CD4-positive, alpha-beta memory T cell (primary cell): ENCODE measurements around the gene DZIP1. TPM values are rescaled to one million over a fixed set of nuclear protein-coding genes. Genes with fewer than 3 reads are reported as not detected.

ENCODE experiments used
- CTCF ChIA-PET: fragments of 350-600 bp; sonication (Branson Sonifier 250); formaldehyde crosslinking; loops from one replicate; lab custom pipeline; 2021; ENCODE audit warnings: inconsistent platforms; ENCODE audit not compliant: partially characterized antibody; lab: Charles Lee
- POLR2A ChIA-PET: fragments of 350-600 bp; sonication (Branson Sonifier 250); formaldehyde crosslinking; loops from one replicate; lab custom pipeline; 2021; ENCODE audit not compliant: partially characterized antibody; lab: Charles Lee
- DNase-seq, 5 donors: peaks; one replicate each; pipeline versions ENCODE4 v3.0.0 to v3.0.0-alpha.2; 2020 to 2022; ENCODE audit warnings: mixed read lengths in 1 of 5
- H3K27ac ChIP-seq: one replicate; pipeline ENCODE4 v1.7.0; 2013; ENCODE audit warnings: low read depth, low read length
- H3K27me3 ChIP-seq: 2 replicates; pipeline ENCODE4 v1.7.0; 2013; ENCODE audit warnings: mild to moderate bottlenecking, low read length, moderate library complexity; ENCODE audit not compliant: insufficient read depth
- H3K36me3 ChIP-seq: 2 replicates; pipeline ENCODE4 v1.7.0; 2013; ENCODE audit warnings: mild to moderate bottlenecking, low read length, moderate library complexity; ENCODE audit not compliant: insufficient read depth
- H3K4me1 ChIP-seq: 2 replicates; pipeline ENCODE4 v1.7.0; 2013; ENCODE audit warnings: mild to moderate bottlenecking, low read length, moderate library complexity; ENCODE audit not compliant: insufficient read depth
- H3K4me3 ChIP-seq, 2 donors: one replicate each; pipeline ENCODE4 v1.7.0; 2013; ENCODE audit warnings: low read length in 2 of 2, mild to moderate bottlenecking in 1 of 2
- H3K9me3 ChIP-seq, 2 donors: one replicate each; pipeline ENCODE4 v1.7.0; 2013; ENCODE audit warnings: low read length in 2 of 2, control low read depth in 1 of 2; ENCODE audit not compliant: control insufficient read depth in 1 of 2
- H3K27ac Mint-ChIP-seq, 7 donors: one replicate each; pipeline ENCODE4 v1.8.0; 2020 to 2021; ENCODE audit warnings: mixed read lengths in 7 of 7, mild to moderate bottlenecking in 6 of 7, inconsistent platforms in 3 of 7, moderate library complexity in 3 of 7
- H3K27me3 Mint-ChIP-seq, 2 donors: one replicate each; pipeline ENCODE4 v1.8.0; 2020 to 2021; ENCODE audit warnings: mixed read lengths in 2 of 2
- H3K36me3 Mint-ChIP-seq, 2 donors: one replicate each; pipeline ENCODE4 v1.8.0; 2020 to 2021; ENCODE audit warnings: mixed read lengths in 2 of 2, inconsistent platforms in 1 of 2, mild to moderate bottlenecking in 1 of 2
- H3K4me1 Mint-ChIP-seq, 4 donors: one replicate each; pipeline ENCODE4 v1.8.0; 2020 to 2021; ENCODE audit warnings: mixed read lengths in 4 of 4, mild to moderate bottlenecking in 1 of 4
- H3K4me3 Mint-ChIP-seq, 8 donors: one replicate each; pipeline ENCODE4 v1.8.0; 2020 to 2021; ENCODE audit warnings: mixed read lengths in 8 of 8, mild to moderate bottlenecking in 7 of 8, moderate library complexity in 6 of 8, inconsistent platforms in 3 of 8
- H3K9me3 Mint-ChIP-seq, 8 donors: one replicate each; pipeline ENCODE4 v1.8.0; 2020 to 2021; ENCODE audit warnings: mixed read lengths in 8 of 8, mild to moderate bottlenecking in 5 of 8, inconsistent platforms in 3 of 8, moderate library complexity in 1 of 8
- intact Hi-C: fragments of 100-400 bp; cut with micrococcal nuclease; formaldehyde crosslinking; loops from one replicate; pipeline ENCODE4 v1.15.1; 2023
- polyA plus RNA-seq, 2 donors: library from polyadenylated mRNA; unstranded; fragments of 300-500 nt; fragmentation: Illumina TruSeq; gene quantifications; one replicate each; pipeline ENCODE4 v1.2.3, GENCODE V29; 2021
- total RNA-seq, 2 experiments: library from RNA; stranded (reverse); gene quantifications; one replicate each; pipeline ENCODE4 v1.2.3, GENCODE V29; 2021

The DZIP1 gene
- total and polyA plus RNA-seq, 4 experiments from 2014 or later: not detected

GRCh38 chr13:95604556-95604915 is 40.0 kb downstream of the DZIP1 start:
- Histone ChIP-seq H3K36me3 (no peaks in the 10 kb centered on the region), H3K9me3 (no peaks in the 10 kb centered on the region), H3K4me1 (no peaks in the 10 kb centered on the region), H3K4me3 (no peak overlapping the region), H3K27ac (no peak overlapping the region), H3K27me3 (no peaks in the 10 kb centered on the region)
- Mint-ChIP-seq H3K4me1 (no peaks in the 10 kb centered on the region), H3K36me3 (no peaks in the 10 kb centered on the region), H3K27ac (no peak overlapping the region), H3K27me3 (peaks cover 7 to 15% of the 10 kb centered on the region in 2 donors), H3K9me3 (no peaks in the 10 kb centered on the region), H3K4me3 (no peak overlapping the region)
- intact Hi-C loops: no loop called here
- ChIA-PET POLR2A (no interaction called here), CTCF (interaction anchor here (0.9 kb wide), 1 partner anchor 230 kb away, joined by 4 read pairs; no protein-coding TSS in a partner anchor)
- no peak for DNase-seq

GRCh38 chr13:95603887-95604555 is 40.5 kb downstream of the DZIP1 start:
- H3K36me3 ChIP-seq: no peaks in the 10 kb centered on the region

GRCh38 chr13:95601906-95602305 is 42.6 kb downstream of the DZIP1 start:
- Histone ChIP-seq H3K27ac (no peak overlapping the region), H3K36me3 (no peaks in the 10 kb centered on the region), H3K4me1 (no peaks in the 10 kb centered on the region), H3K9me3 (no peaks in the 10 kb centered on the region), H3K4me3 (no peak overlapping the region), H3K27me3 (no peaks in the 10 kb centered on the region)
- Mint-ChIP-seq H3K36me3 (no peaks in the 10 kb centered on the region), H3K4me1 (no peaks in the 10 kb centered on the region), H3K27ac (no peak overlapping the region), H3K9me3 (no peaks in the 10 kb centered on the region), H3K4me3 (no peak overlapping the region), H3K27me3 (peaks cover 7 to 15% of the 10 kb centered on the region in 2 donors)
- POLR2A ChIA-PET: no interaction called here
- CTCF ChIA-PET: no interaction called here
- no peak for DNase-seq
- intact Hi-C loops: no loop called here

More at GRCh38 chr13:95603887-95604555, 40.5 kb downstream of the DZIP1 start:
- CTCF ChIA-PET: interaction anchor here (0.9 kb wide), 1 partner anchor 230 kb away, joined by 4 read pairs; no protein-coding TSS in a partner anchor
- H3K27me3 Mint-ChIP-seq: peaks cover 9 to 15% of the 10 kb centered on the region in 2 donors
- DNase-seq: no peak
- H3K27me3 ChIP-seq: no peaks in the 10 kb centered on the region
- intact Hi-C loops: no loop called here
- H3K4me1 ChIP-seq: no peaks in the 10 kb centered on the region
- no peak overlapping the region for H3K27ac Mint-ChIP-seq
- no peaks in the 10 kb centered on the region for H3K4me1 Mint-ChIP-seq
- POLR2A ChIA-PET: no interaction called here
- H3K4me3 ChIP-seq: no peak overlapping the region
- no peak overlapping the region for H3K27ac ChIP-seq
- H3K4me3 Mint-ChIP-seq: no peak overlapping the region
- no peaks in the 10 kb centered on the region for H3K36me3 Mint-ChIP-seq
- no peaks in the 10 kb centered on the region for H3K9me3 ChIP-seq
- H3K9me3 Mint-ChIP-seq: no peaks in the 10 kb centered on the region

- no peak overlapping the region for H3K27ac Mint-ChIP-seq
- H3K4me1 Mint-ChIP-seq: no peaks in the 10 kb centered on the region
- no peak overlapping the region for H3K4me3 Mint-ChIP-seq
- Histone ChIP-seq H3K4me3 (no peak overlapping the region), H3K9me3 (no peaks in the 10 kb centered on the region), H3K4me1 (no peaks in the 10 kb centered on the region), H3K36me3 (no peaks in the 10 kb centered on the region), H3K27ac (no peak overlapping the region), H3K27me3 (no peaks in the 10 kb centered on the region)
- intact Hi-C loops: no loop called here
- no peak for DNase-seq
- no peaks in the 10 kb centered on the region for H3K36me3 Mint-ChIP-seq
- POLR2A ChIA-PET: no interaction called here
- H3K9me3 Mint-ChIP-seq: no peaks in the 10 kb centered on the region
- peaks cover 7 to 17% of the 10 kb centered on the region in 2 donors for H3K27me3 Mint-ChIP-seq
- CTCF ChIA-PET: no interaction called here
Observed at GRCh38 chr13:95601216-95601615, 43.3 kb downstream of the DZIP1 start.

- Histone ChIP-seq H3K36me3 (no peaks in the 10 kb centered on the region), H3K27ac (no peak overlapping the region), H3K4me1 (no peaks in the 10 kb centered on the region), H3K27me3 (no peaks in the 10 kb centered on the region), H3K4me3 (no peak overlapping the region), H3K9me3 (no peaks in the 10 kb centered on the region)
- Mint-ChIP-seq H3K9me3 (no peaks in the 10 kb centered on the region), H3K4me3 (no peak overlapping the region), H3K27me3 (peaks cover 7% of the 10 kb centered on the region in 2 donors), H3K27ac (no peak overlapping the region), H3K4me1 (no peaks in the 10 kb centered on the region), H3K36me3 (no peaks in the 10 kb centered on the region)
- CTCF ChIA-PET: no interaction called here
- intact Hi-C loops: no loop called here
- POLR2A ChIA-PET: no interaction called here
- no peak for DNase-seq
Observed at GRCh38 chr13:95596701-95597100, 47.8 kb downstream of the DZIP1 start.

- Mint-ChIP-seq H3K36me3 (no peaks in the 10 kb centered on the region), H3K27me3 (peaks cover 7 to 13% of the 10 kb centered on the region in 2 donors), H3K4me3 (no peak overlapping the region), H3K4me1 (no peaks in the 10 kb centered on the region), H3K27ac (no peak overlapping the region), H3K9me3 (no peaks in the 10 kb centered on the region)
- ChIA-PET POLR2A (no interaction called here), CTCF (no interaction called here)
- Histone ChIP-seq H3K27ac (no peak overlapping the region), H3K4me3 (no peak overlapping the region), H3K4me1 (no peaks in the 10 kb centered on the region), H3K36me3 (no peaks in the 10 kb centered on the region), H3K27me3 (no peaks in the 10 kb centered on the region), H3K9me3 (no peaks in the 10 kb centered on the region)
- intact Hi-C loops: no loop called here
- DNase-seq: no peak
Observed at GRCh38 chr13:95593462-95593861, 51.0 kb downstream of the DZIP1 start.

GRCh38 chr13:95588721-95589120 is 55.8 kb downstream of the DZIP1 start:
- CTCF ChIA-PET: no interaction called here
- H3K9me3 Mint-ChIP-seq: no peaks in the 10 kb centered on the region

More at GRCh38 chr13:95588721-95589120, 55.8 kb downstream of the DZIP1 start:
- Histone ChIP-seq H3K4me3 (no peak overlapping the region), H3K36me3 (no peaks in the 10 kb centered on the region), H3K27me3 (no peaks in the 10 kb centered on the region), H3K27ac (no peak overlapping the region), H3K9me3 (no peaks in the 10 kb centered on the region), H3K4me1 (no peaks in the 10 kb centered on the region)
- no peaks in the 10 kb centered on the region for H3K36me3 Mint-ChIP-seq
- peaks cover 3 to 14% of the 10 kb centered on the region in 2 donors for H3K27me3 Mint-ChIP-seq
- no peak for DNase-seq
- H3K4me1 Mint-ChIP-seq: no peaks in the 10 kb centered on the region
- intact Hi-C loops: no loop called here
- H3K27ac Mint-ChIP-seq: no peak overlapping the region
- POLR2A ChIA-PET: no interaction called here
- no peak overlapping the region for H3K4me3 Mint-ChIP-seq
